CD4-positive, alpha-beta T cell treated with Interleukin-6 for 4 hours (primary cell): Measurements from ENCODE around the gene SH2D3C.
"Not testable (repeated sequence)": the region's sequence is repeated elsewhere in the genome, so short reads cannot be mapped to it uniquely, and the experiment has no call there.

ENCODE experiments used
- DNase-seq: peaks from one replicate; pipeline ENCODE4 v3.0.0-alpha.2; 2020; ENCODE audit warnings: mixed read lengths

SH2D3C gene

DNA sequence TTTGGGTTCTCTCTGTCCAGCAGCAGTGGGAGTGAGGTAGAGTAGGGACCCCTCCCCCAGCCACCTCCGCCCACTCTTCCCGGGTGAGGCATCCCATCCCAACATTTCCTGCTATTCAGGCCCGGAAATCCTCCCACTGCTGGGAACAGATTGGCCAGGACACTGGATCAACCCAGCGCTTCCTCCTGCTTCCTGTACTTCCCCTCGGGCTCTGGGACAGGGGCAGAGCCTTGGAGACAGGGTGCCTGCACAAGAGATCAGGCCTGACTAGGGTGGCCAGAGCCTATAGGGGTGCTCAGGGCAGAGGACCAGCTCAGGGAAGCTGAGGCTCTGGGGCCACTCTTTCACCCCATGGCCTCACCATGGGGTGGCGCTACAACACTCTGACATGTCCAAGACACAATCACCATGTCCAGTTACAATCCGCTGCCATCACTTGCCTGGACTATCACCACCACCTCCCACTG is 14.5 kb downstream of the SH2D3C start:
- DNase-seq: peak; percentile 61

DNA sequence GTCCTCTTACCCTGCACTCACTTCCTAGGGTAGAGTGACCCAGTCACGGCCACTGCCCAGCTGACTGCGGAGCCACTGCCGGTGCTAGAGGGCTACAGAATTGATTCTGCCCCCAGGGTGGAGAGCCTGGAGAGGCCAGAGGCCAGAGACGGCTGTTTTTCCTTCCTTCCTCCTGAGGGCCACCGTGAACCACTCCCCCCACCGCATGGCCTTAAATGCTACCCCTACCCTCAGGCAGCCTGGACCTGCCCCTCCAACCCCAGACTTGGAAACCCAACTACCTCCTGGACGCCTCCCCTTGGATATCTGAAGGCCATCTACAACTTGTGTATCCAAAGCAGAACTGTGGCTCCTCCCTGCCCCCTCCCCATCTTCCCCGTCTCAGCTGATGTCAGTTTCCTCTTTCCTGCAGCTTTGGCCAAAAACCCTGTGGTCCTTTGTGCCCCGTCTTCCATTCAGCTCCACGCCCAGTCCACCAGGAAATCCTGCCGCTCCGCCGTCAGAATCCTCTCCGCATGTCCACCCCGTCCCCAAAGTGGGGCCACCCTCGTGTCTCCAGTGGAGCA is 16.3 kb downstream of the SH2D3C start:
- DNase-seq: no peak

DNA sequence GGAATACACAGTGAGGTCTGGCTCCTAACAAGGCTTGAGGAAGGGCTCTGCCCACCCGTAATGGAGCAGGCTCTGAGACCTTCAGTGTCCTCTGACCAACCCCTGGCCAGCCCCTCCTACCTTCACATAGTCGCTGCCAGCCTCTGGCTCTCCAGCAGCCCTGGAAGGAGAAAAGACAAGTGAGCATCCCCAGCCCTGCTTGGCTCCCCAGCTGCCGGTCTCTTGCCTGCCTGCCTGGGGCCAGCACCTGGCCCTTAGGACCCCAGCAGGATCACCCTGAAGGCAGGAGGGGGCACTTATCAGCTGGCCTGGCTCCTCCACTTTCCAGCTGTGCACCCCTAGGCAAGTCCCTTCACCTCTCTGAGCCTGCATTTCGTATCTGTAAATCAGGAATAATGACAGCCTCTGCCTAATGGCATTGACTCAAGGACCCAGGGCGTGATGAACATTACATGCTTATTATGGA is 16.9 kb downstream of the SH2D3C start:
- no peak for DNase-seq

DNA sequence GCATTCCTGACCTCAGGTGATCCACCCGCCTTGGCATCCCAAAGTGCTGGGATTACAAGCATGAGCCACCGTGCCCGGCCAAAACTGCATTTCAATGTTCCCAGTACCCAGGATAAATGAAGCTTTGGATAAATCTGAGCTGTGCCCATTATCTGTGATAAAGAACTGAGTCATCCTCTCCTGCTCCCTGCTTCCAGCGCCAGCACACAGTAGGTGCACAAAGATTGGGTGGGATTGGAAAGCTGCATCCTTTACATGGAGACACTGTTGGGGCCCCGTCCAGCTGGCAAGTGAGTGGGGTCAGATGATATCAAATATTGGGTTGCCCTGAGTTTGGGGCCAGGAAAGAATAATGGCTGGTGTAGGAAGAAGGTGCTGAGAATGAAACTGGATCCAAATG is 17.4 kb downstream of the SH2D3C start:
- no peak for DNase-seq

DNA sequence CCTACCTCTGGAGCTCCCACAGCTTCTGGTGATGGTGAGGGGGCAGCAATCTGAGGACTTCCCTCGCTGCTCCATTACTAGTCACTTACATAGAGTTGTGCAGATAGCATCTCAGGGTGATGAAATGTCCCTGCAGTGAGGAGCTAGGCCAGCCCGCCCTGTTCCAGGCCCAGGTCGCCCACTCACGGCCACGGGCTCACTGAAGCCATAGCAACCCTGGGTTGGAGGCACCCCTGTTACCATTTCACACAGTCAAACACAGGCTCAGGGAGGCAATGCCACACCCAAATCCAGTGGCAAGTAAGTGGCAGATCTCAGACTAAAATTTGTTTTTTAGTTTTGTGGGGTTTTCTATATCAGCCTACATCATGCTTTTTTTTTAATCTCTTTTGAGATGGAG is 19.6 kb downstream of the SH2D3C start:
- DNase-seq: no peak

DNA sequence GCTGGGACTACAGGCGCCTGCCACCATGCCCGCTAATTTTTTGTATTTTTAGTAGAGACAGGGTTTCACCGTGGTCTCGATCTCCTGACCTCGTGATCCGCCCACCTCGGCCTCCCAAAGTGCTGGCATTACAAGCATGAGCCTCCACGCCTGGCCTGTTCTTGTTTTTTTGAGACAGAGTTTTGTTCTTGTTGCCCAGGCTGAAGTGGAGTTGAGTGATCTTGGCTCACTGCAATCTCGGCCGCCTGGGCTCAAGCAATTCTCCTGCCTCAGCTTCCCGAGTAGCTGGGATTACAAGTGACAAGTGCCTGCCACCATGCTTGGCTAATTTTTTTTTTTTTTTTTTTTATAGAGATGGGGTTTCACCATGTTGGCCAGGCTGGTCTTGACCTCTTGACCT is 21.7 kb downstream of the SH2D3C start:
- DNase-seq: not testable (repeated sequence)

DNA sequence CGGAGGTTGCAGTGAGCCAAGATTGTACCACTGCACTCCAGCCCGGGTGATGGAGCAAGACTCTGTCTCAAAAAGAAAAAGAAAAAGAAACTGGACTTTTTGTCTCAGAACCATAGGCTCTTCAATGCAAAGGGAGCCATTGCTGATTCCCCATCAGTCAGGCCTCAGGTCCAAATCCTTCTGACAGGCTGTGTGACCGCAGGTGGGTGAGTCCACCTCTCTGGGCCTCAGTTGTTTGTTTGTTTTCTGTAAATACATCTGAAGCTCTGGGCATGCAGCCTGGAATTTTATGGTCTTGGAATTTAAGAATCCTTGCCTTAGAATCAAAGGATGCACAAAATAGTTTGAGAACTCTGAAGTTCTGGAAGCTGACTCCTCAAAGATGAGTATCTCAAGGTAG is 22.2 kb downstream of the SH2D3C start:
- DNase-seq: no peak

DNA sequence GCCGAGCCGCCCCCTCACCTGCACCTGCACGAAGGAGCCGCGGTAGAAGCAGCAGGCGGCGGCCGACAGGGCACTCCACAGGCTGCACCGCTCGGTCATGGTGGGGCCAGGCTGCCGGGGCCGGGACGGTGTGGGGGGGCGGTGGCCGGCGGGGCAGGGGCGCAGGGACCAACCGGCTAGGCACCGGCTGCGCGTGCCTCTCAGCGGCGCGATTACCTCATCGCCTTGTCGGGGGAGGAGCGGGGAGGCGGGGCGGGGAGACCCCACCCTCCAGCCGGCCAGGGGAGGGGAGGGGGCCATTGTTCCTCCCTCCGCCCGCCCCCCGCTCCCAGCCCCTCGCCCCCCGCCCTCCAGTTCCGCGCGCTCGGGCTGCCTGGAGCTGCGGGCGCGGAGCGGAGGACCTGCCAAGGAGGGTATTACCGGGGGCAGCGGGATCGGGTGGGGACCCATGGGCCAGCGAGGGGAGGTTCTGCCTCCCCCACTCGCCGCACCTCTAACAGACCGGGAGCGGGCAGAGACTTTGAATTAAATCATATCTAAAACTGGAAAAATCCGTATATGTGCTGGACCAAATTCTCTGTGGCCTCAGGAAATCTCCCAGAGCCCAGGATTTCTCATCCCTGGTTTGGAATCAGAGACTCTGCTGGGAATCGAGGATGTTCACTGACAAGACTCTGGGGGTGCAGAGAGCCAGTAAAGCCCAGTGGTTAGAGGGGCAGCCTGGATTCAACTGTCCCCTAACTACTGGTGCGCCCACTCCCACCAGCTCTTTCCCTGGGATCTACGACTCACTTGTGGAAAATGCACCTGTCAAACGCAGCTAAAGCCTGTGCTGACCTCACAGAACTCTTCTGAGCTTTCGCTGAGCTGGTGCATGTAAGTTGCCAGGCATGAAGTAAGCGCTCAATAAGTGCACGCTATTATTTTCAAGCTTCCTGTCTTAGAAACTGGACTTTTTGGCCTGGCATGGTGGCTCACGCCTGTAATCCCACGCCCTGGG is 23.1 kb downstream of the SH2D3C start:
- DNase-seq: no peak

DNA sequence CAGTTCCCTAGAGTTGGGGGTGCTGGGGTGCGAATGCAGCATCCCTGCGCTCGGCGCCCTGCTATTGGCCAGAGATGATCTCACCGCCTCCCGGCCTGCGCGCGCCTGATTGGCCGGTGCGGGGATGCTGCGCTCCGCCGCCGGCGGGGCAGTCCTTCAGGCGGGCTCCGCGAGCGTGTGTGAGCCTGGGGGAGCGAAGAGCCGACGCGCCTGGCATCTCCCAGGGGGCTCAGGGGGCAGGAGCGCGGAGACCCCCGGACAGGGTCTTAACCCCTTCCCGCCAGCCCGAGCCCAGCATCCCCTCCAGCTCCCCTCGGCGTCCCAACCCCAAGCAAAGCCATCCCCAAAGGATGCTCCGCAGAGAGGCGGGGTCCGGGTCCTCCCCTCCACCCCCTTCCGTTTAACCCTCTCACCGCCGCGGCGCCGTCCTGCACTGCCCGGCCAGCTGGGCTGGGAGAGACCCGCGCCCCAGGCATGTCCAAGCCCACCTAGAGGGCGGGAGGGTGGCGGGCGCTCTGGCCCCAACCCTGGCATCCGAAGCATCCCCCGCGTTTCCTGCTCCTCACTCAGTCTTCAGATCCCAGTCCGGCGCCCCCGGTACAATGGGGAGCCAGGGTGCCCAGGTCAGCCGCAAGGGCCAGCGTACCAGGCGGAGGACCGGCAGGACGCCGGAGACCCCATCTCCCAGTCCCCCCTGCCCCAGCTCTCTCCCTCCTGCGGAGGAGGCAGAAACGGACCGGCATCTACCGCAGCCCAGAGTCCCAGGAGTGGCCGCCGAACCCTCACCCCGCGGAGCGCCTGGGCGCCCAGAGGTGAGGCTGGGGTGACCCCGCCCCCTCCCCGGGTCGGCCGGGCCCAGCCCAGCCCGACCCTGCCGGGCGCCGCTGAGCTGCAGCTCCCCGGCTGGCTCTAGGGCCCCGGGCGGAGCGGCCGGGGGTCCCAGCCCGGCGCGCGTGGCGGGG is 24.1 kb downstream of the SH2D3C start:
- DNase-seq: no peak

DNA sequence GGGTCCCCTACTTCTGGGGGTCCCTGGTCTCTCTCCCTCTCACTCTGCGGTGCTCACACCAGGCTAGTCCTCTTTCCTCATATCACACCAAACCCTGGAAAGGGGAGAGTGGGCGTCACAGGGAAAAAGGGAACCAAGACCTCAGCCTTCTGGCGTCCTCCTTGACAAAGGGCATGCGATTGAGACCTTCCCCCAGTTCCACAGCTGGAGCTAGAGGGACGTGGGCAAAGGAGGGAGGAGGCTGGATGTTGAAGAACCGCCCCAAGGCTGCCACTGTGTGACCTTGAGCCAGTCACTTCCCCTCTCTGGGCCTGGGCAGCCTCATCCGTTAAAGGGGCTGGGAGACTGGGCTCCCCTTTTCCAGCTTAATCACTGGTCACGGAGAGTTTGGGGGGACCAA is 24.8 kb downstream of the SH2D3C start:
- no peak for DNase-seq

DNA sequence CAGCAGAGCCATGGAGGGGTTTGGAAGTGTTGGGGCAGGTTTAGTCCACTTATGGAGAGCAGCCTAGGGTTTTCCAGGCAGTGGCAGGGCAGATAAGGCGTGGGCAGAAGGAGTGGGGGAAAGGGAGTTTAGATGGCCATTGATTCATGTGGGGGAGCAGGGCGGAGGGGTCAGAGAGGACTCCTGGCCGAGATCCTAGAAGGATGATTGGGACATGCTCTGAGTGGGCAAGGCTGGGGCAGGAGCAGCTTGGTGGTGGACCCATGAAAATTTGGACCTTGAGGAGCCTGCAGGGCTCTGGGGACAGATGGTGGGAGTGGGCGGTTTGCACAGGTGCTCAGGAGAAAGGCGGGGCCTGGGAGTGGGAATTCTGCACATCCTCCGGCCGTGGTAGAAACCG is 25.3 kb downstream of the SH2D3C start:
- DNase-seq: no peak

DNA sequence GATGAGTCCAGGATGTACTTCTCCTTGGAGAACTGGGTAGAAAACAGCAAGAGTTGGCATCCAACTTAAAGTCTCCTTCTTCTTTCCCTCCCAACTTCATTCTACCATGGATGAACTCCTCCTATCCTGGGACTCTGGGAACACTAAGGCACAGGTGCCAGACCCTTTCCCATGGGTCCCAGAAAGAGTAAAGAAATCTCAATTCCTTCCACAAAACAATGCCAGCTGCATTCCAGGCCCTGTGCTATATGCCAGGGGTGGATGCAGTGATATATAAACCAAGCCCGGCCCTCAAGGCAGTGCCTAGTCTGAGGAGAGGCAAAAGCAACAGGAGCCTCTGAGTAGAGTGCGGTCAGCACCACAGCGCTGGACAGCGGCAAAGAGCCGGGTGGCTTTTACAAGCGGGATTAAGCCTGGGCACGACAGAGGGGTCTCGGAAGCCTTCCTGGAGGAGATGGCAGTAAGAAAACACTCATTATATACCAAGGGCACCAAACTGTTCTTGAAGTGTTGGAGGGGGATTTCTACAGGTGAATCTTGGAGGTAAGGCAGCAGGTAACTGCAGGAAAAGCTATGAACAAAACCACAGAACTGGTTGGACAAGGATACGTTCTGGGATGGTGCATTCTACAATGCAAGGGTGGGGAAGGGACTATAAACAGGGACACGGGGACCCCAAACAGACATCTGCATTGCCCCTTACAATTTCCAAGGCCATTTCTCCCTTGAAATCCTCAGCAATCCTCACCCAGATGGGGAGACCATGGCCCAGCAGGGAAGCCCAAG is 27.0 kb downstream of the SH2D3C start:
- no peak for DNase-seq

DNA sequence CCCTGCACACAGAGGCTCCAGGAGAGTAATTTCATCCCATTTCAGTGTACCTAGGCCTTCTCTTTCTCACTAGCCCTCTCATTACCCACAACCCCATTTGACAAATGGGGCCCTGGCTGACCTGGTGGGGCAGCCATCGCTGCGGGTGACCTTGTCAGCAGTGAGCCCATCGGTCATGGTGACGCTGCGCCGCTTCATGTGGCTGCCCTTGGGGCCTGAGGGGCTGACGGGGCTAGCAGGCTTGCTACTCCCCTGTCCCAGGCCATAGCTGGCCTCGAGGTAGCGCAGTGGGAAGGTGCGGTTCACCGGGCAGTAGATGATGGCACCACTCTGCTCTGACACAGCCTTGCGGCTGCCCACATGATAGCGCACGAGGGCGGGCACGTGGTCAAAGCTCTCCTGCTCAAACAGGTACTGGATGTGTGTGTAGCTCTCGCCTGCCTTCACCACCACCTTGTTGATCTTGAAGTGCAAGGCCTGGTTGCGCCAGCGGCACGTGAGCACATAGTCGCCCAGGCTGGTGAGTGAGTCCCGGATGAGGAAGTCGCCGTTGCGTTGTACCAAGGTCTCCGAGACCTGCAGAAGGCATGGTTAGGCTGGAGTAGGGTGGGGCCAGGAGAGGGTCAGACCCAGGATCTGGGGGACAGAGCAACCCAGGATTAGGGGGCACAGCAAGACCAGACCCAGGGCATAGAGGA is 29.2 kb downstream of the SH2D3C start:
- DNase-seq: no peak

DNA sequence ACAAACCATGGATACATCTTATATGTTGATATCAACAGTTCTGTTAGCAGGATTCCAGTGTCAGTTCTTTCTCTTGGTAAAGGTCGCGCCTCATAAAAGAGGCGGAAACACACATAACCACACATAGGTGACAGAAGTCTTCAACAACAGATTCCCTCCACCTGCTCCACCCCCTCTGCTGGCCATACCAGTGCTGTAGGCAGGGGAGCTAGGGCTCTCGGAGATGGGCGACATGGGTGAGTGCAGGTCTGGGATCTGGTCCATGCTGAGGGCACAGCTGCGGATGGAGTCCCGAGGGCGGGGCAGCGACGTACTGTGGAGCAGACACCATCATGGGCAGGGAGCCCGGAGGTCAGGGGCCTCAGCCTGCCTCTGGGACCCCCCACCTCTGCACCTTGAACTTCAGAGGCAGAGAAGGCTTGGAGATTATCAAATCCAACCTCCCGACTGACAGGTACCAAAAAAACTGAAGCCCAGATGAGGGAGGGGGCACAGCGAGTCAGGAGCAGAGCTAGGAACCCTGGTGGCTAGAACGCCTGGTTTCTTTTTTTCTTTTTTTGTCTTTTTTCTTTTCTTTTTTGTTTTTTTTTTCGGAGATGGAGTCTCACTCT is 31.4 kb downstream of the SH2D3C start:
- peak; percentile 61 for DNase-seq

DNA sequence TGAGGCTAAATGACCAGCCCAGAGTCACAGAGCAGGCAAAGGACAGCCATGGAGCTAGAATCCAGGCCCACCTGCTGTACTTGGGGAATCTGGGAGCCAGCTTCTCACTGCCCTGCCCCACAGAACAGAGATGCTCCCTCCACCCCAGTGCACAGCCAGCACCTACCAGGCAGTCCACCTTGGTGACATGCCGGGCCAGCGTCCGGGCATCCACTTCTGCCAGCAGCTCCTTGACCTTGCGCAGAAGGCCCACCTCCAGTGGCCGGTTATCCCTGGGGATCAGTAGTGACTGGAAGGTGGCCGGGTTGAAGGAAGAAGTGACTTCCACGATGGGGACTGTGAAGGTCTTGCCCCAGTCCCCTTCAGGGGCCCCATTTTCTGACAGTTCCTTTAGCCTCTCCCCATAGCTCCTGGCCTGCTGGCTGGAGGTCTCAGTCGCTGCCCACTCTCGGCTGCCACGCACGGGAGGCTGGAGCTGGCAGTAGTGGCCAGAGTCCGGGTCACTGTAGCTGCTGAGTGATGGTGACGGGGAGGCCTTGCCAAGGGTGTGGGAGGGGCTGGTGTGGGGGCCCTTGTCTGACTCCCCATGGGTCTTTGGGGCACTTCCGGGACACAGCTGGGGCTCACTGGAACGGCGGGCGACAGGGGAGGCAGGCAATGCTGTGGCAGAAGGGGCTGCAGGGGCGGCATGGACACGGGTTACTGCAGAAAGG is 33.9 kb downstream of the SH2D3C start:
- DNase-seq: no peak

DNA sequence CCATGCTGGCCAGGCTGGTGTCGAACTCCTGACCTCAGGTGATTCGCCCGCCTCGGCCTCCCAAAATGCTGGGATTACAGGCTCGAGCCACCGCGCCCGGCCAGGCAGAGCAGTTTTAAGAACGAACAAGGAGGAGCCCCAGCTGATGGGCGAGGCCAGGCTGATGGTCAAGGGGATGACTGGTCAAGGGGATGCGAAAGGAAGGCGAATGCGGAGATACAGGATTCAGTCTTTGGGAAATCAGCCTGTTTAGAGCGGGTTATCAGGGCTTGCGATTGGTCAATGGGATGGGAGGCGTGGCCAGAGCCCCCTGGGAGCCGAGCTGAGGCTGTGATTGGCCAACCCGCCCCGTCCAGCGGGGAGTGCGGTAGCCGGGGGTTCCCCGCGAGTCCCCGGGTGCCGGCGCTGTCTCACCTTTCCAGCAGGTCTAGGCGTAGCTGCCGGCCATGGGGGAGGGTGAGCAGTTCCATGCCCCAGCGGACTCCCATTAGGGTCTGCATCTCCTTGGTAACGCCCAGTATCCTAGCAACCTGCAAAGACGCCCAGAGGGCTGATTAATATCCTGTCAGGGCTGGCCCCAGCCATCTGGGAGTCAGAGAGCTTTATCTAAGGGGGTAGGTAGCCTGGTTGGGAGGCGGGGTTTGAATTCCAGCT is 35.9 kb downstream of the SH2D3C start:
- no peak for DNase-seq

DNA sequence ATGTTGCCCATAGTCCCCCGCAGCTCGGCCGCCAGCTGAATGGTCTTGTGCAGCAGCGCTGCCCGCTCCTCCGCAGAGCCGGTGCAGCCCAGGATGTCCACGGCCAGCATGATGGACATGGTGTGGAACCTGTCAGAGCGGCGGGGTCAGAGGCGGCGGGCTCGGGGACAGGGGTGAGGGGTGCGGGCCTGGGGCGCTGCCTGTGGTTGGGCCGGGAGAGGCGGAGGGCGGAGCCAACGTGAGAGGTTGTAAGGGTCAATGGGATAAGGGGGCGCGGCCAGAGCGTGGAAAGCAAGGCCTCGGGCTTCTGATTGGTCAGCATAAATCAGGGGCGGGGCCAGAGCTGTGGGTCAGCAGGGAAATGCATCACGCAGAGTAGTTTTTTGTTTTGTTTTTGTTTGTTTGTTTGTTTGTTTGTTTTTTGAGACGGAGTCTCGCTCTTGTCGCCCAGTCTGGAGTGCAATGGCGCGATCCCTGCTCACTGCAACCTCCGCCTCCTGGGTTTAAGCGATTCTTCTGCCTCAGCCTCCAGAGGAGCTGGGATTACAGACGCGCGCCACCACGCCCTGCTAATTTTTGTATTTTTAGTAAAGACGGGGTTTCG is 36.5 kb downstream of the SH2D3C start:
- no peak for DNase-seq

DNA sequence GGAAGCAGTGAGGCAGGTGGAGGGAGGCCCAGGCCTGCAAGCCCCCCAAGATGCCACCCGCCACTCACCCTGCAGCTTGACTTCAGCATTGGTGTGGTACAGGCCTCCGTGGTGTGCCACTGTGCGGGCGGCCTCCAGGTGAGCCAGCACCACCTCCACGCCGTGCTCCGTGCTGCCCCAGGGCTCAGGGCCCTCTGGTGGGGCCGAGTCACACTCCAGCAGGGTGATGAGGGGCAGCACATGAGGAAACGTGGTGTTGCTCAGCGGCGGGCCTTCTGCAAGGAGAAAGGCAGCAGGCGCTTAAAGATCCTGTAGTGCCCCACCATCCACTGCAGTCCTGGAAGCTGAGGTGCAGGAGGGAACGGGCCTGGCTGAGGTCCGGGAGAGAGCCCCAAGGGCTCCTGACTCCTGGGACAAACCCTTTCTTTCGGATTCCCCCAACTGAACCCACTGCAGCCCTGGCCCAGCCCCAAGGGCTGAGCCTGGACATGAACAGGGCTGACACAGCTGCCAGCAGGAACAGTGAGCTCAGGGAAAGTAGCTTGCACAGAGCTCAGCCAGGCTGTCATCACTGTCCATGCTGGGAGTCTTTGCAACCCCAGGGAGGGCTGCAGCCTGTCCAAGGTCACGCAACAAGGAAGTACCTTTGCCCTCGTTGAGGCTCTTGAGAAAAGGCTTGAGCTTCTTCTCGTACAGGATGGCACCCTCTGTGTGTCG is 38.7 kb downstream of the SH2D3C start:
- DNase-seq: no peak

DNA sequence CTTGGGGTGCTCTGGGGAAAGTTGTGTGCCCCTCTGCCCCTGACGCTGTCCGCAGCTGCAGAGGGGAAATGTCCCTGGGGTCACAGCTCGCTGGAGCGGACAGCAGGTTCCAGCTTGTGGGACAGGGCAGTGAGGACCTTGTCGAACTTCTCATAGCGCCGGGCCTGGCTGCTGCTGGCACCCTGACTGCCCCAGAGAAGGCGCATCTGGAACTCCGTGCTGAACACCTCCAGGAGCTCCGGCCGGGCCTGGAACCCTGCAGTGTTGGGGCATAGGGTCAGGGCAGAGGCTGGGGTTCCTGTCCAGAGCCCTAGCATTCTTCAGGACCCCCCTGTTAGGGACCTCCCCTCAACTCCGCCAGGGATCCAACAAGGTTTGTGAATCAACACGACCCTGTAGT is 39.8 kb downstream of the SH2D3C start:
- no peak for DNase-seq
